ENCODE measurements around the gene ZBTB18. TPM values are rescaled to one million over a fixed set of nuclear protein-coding genes. Genes with fewer than 3 reads are reported as not detected.
A peak's percentile ranks its signal among the peaks of the same experiment; 100 is the strongest.
"Not testable (repeated sequence)": the region's sequence is repeated elsewhere in the genome, so short reads cannot be mapped to it uniquely, and the experiment has no call there.

The ZBTB18 gene
- total RNA-seq, 1 donor from 2014 or later: 21.3 TPM

DNA sequence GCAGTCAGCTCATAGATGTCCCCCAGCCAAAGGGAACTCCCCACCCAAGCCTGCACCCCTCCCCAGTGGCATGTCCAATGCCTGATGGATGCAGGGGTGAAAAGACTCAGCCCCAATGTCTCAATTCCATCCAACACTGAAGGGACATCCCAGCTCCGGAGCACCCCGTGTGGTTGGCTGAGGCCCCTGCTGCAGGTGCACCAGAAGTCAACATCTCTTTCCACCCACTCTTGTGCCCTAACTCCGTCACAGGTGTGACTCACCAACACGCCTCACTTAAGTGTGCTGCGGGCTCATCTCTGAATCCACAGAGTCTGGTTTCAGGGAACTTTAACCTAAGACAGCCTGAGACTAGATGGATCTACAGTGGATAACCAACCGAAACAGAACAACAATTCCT is 40.9 kb upstream of the ZBTB18 start:
- no peak for DNase-seq
- Histone ChIP-seq H3K27me3 (ENCODE audit: low read depth) (no peaks in the 10 kb centered on the region), H3K4me1 (no peaks in the 10 kb centered on the region), H3K4me3 (no peak overlapping the region), H3K9me3 (no peaks in the 10 kb centered on the region), H3K27ac (no peak overlapping the region), H3K36me3 (no peaks in the 10 kb centered on the region)
- TF ChIP-seq, protein P1, sequence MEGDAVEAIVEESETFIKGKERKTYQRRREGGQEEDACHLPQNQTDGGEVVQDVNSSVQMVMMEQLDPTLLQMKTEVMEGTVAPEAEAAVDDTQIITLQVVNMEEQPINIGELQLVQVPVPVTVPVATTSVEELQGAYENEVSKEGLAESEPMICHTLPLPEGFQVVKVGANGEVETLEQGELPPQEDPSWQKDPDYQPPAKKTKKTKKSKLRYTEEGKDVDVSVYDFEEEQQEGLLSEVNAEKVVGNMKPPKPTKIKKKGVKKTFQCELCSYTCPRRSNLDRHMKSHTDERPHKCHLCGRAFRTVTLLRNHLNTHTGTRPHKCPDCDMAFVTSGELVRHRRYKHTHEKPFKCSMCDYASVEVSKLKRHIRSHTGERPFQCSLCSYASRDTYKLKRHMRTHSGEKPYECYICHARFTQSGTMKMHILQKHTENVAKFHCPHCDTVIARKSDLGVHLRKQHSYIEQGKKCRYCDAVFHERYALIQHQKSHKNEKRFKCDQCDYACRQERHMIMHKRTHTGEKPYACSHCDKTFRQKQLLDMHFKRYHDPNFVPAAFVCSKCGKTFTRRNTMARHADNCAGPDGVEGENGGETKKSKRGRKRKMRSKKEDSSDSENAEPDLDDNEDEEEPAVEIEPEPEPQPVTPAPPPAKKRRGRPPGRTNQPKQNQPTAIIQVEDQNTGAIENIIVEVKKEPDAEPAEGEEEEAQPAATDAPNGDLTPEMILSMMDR (IDR thresholded peaks at IDR 0.05): no peak
- intact Hi-C loops (cut with DNase I): no loop called here
- ATAC-seq: no peak

DNA sequence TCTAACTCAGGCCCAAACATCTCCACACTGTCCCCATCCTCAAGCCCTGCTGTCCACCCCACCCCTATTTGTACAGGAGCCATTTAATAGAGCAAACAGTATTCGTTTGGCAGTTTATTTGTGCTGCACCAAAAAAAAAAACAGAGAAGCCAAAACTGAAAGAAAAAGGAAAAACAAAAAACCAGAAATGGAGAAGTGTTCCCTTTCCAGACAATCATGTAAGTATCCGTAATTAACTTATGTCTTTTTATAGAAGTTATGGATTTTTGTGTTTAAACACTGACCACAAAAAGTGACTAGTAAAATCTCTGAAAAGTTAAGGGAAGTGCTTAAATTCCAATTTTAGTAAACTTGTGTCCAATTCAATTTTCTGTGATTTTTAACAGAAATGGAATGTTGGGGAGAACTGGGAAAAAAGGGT is 40.4 kb upstream of the ZBTB18 start:
- no peaks in the 10 kb centered on the region for H3K36me3 ChIP-seq
- H3K27ac ChIP-seq: no peak overlapping the region
- H3K4me3 ChIP-seq: no peak overlapping the region
- H3K9me3 ChIP-seq: no peaks in the 10 kb centered on the region
- H3K27me3 ChIP-seq (ENCODE audit: low read depth): no peaks in the 10 kb centered on the region
- intact Hi-C loops (cut with DNase I): no loop called here
- no peaks in the 10 kb centered on the region for H3K4me1 ChIP-seq
- no peak for DNase-seq
- no peak for ATAC-seq
- TF ChIP-seq, protein P1 (IDR thresholded peaks at IDR 0.05): no peak

DNA sequence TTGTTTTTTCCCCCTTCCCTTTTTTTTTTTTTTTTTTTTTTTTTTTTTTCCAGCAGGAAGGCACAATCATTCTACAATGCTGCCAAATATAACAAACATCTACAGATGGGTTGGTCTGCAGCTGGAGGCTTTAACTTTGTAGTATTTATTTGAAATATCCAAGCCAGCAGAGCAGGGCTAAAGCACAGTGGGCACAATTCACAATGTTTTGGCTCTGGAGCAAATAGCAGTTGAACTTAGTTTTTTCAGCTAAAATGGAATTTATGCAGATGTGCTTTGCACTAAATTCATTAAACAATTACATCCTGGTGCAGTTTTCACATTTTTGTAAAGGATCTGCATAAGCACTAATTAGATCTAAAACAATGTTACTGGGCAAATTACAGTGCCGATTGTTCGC is 39.8 kb upstream of the ZBTB18 start:
- Histone ChIP-seq H3K4me3 (no peak overlapping the region), H3K36me3 (no peaks in the 10 kb centered on the region), H3K4me1 (no peaks in the 10 kb centered on the region), H3K27me3 (ENCODE audit: low read depth) (no peaks in the 10 kb centered on the region), H3K9me3 (no peaks in the 10 kb centered on the region), H3K27ac (no peak overlapping the region)
- DNase-seq (no peak), ATAC-seq (no peak)
- TF ChIP-seq, protein P1 (IDR thresholded peaks at IDR 0.05): no peak
- intact Hi-C loops (cut with DNase I): no loop called here

DNA sequence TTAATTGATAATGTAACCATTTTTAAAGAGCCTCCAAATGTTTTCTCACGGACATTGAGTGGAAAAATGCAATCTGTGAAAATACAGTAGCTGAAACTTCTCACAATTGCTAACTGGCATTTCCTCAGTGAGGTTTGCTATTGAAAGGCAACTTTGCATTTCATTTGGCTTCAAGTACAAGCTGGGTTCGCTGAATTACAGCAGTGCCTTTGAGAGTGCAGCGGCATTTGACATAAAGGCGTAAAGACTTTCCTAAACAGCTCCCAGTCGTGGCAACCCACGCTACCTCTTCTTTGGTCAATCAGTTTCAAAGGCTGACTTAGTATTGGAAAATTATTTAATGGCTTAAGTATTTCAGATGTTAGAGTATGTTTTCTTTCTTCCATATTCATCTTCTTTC is 39.3 kb upstream of the ZBTB18 start:
- Histone ChIP-seq H3K9me3 (no peaks in the 10 kb centered on the region), H3K36me3 (no peaks in the 10 kb centered on the region), H3K4me1 (no peaks in the 10 kb centered on the region), H3K27me3 (ENCODE audit: low read depth) (no peaks in the 10 kb centered on the region), H3K27ac (no peak overlapping the region), H3K4me3 (no peak overlapping the region)
- intact Hi-C loops (cut with DNase I): no loop called here
- TF ChIP-seq, protein P1 (IDR thresholded peaks at IDR 0.05): no peak
- DNase-seq: no peak
- ATAC-seq: no peak

DNA sequence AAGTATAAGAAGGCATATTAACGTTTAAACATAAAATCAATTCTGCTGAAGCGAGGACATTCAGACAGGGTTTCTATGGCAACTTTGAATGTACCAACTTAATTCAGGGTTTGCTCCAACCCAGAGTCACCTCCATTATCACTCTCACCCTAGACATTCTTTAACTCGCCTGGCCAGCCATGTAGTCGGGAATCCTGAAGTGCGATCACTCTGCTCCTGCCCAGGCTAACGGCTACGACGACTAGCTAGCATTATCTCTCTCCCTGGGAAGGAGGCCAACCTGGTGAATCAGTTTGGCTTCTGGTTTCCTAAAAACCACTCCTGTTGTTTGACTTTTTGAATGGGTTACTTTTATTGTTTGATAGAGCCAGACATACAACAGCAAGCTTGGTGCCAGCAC is 38.9 kb upstream of the ZBTB18 start:
- no peaks in the 10 kb centered on the region for H3K4me1 ChIP-seq
- H3K36me3 ChIP-seq: no peaks in the 10 kb centered on the region
- no peak overlapping the region for H3K4me3 ChIP-seq
- intact Hi-C loops (cut with DNase I): no loop called here
- no peak overlapping the region for H3K27ac ChIP-seq
- H3K9me3 ChIP-seq: no peaks in the 10 kb centered on the region
- TF ChIP-seq, protein P1 (IDR thresholded peaks at IDR 0.05): no peak
- no peak for ATAC-seq
- no peaks in the 10 kb centered on the region for H3K27me3 ChIP-seq (ENCODE audit: low read depth)
- no peak for DNase-seq

DNA sequence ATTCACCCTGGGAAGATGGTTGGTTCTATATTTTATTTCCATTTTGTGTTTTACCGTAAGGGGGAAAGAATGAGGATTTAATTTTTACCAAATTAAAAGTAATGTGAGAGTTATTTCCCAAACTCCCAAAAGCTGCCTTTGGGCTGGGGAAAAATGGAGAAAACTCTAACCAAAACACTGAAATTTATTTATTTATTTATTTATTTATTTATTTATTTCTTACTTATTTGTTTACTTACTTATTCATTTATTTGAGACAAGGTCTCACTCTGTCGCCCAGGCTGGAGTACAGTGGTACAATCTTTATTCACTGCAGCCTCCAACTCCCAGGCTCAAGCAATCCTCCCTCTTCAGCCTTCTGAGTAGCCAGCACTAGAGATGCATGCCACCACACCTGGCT is 38.0 kb upstream of the ZBTB18 start:
- TF ChIP-seq, protein P1 (IDR thresholded peaks at IDR 0.05): no peak
- no peak overlapping the region for H3K4me3 ChIP-seq
- H3K27me3 ChIP-seq (ENCODE audit: low read depth): no peaks in the 10 kb centered on the region
- DNase-seq (no peak), ATAC-seq (no peak)
- H3K4me1 ChIP-seq: no peaks in the 10 kb centered on the region
- no peak overlapping the region for H3K27ac ChIP-seq
- intact Hi-C loops (cut with DNase I): no loop called here
- no peaks in the 10 kb centered on the region for H3K9me3 ChIP-seq
- H3K36me3 ChIP-seq: no peaks in the 10 kb centered on the region

DNA sequence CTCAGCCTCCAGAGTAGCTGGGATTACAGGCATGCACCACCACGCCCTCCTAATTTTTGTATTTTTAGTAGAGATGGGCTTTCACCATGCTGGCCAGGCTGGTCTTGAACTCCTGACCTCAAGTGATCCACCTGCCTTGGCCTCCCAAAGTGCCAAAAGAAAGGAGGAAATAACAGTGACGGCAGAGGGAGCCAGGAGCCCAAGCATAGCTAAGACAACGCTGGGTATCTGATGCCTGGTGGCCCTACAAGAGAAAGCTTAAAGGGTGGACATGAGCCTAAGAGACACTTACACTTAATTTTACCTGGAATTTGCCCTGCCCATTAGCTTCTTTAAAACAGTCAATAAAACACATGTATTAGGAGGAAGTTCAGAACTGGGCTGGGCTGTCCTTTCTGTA is 36.2 kb upstream of the ZBTB18 start:
- H3K27ac ChIP-seq; H3K4me3 ChIP-seq; H3K27me3 ChIP-seq (ENCODE audit: low read depth); DNase-seq; H3K4me1 ChIP-seq; H3K9me3 ChIP-seq; H3K36me3 ChIP-seq; intact Hi-C loops (cut with DNase I): not testable (repeated sequence)
- ATAC-seq: peak in 1 of 2 donors; percentile 42
